PC-9 (cell line): ENCODE data around the gene ELMO1. TPM values are rescaled to one million over a fixed set of nuclear protein-coding genes. Genes with fewer than 3 reads are reported as not detected.

Source experiments
- BruUV-seq: library from RNA; stranded (reverse); fragments of 400-500 nt; replicated peaks from 2 replicates; lab custom pipeline; 2021; lab: Mats Ljungman, UMichigan
- CTCF ChIA-PET: fragments of 300-600 bp; sonication (Branson Sonifier 250); formaldehyde crosslinking; loops from one replicate; lab custom pipeline; 2022; ENCODE audit warnings: antibody characterized with exemption; lab: Charles Lee
- POLR2A ChIA-PET: fragments of 300-600 bp; sonication (Branson Sonifier 250); formaldehyde crosslinking; loops from one replicate; lab custom pipeline; 2022; ENCODE audit warnings: antibody characterized with exemption; ENCODE audit not compliant: unreplicated experiment; lab: Charles Lee
- DNase-seq, 2 experiments: peaks; one replicate each; pipeline versions ENCODE4 v3.0.0 to v3.0.0-alpha.2; 2015 to 2022; ENCODE audit warnings: mixed read lengths in 1 of 2
- H2AFZ ChIP-seq: fragments of 200-600 bp; sonication (generic); 2 replicates; pipeline ENCODE4 v1.8.1; 2017; ENCODE audit warnings: antibody characterized with exemption
- H3F3A ChIP-seq: fragments of 200-600 bp; sonication (generic); 2 replicates; pipeline ENCODE4 v1.8.1; 2017; ENCODE audit warnings: antibody characterized with exemption, mild to moderate bottlenecking, low read depth; ENCODE audit not compliant: insufficient read depth
- H3K27ac ChIP-seq: fragments of 200-600 bp; sonication (generic); 2 replicates; pipeline ENCODE4 v1.6.1; 2016; ENCODE audit warnings: mixed run types
- H3K27me3 ChIP-seq: fragments of 200-600 bp; sonication (generic); 2 replicates; pipeline ENCODE4 v1.6.1; 2016; ENCODE audit warnings: low read depth, mixed run types; ENCODE audit not compliant: insufficient read depth
- H3K36me3 ChIP-seq: fragments of 200-600 bp; sonication (generic); 2 replicates; pipeline ENCODE4 v1.6.1; 2016; ENCODE audit warnings: low read depth, mixed run types
- H3K4me1 ChIP-seq: fragments of 200-600 bp; sonication (generic); replicated peaks from 2 replicates; pipeline ENCODE4 v1.6.1; 2016; ENCODE audit warnings: mixed run types; ENCODE audit not compliant: insufficient read depth
- H3K4me2 ChIP-seq: fragments of 200-600 bp; sonication (generic); 2 replicates; pipeline ENCODE4 v1.6.1; 2017; ENCODE audit warnings: mixed run types
- H3K4me3 ChIP-seq: fragments of 200-600 bp; sonication (generic); 2 replicates; pipeline ENCODE4 v1.6.1; 2016; ENCODE audit warnings: mixed run types
- H3K79me2 ChIP-seq: fragments of 200-600 bp; sonication (generic); 2 replicates; pipeline ENCODE4 v1.6.1; 2017; ENCODE audit warnings: low read depth, mixed run types
- H3K9me2 ChIP-seq: fragments of 200-600 bp; sonication (generic); 2 replicates; pipeline ENCODE4 v1.8.1; 2017; ENCODE audit warnings: mild to moderate bottlenecking; ENCODE audit not compliant: insufficient read depth
- H3K9me3 ChIP-seq: fragments of 200-600 bp; sonication (generic); 2 replicates; pipeline ENCODE4 v1.8.1; 2016; ENCODE audit warnings: low read depth; ENCODE audit not compliant: insufficient read depth
- H4K20me1 ChIP-seq: fragments of 200-600 bp; sonication (generic); 2 replicates; pipeline ENCODE4 v1.8.1; 2017; ENCODE audit not compliant: insufficient read depth
- CTCF ChIP-seq: fragments of 200-600 bp; sonication (generic); conservative IDR thresholded peaks from 2 replicates; pipeline ENCODE4 v1.6.1; 2017; ENCODE audit warnings: mixed run types, antibody characterized with exemption, mild to moderate bottlenecking, moderate library complexity
- EZH2 ChIP-seq: fragments of 200-600 bp; sonication (generic); IDR thresholded peaks from 2 replicates; pipeline ENCODE4 v1.8.0; 2017; ENCODE audit warnings: antibody characterized with exemption, low read depth
- intact Hi-C: fragments of 100-400 bp; cut with micrococcal nuclease; formaldehyde crosslinking; loops from one replicate; pipeline ENCODE4 v1.10.0; 2022; ENCODE audit not compliant: unreplicated experiment
- total RNA-seq: library from RNA; stranded (reverse); gene quantifications from 2 replicates; pipeline ENCODE4 v1.2.3, GENCODE V29; 2021

ELMO1 gene
- total RNA-seq, 1 experiment from 2014 or later: 4.8 TPM

- no TSS peak for BruUV-seq
- intact Hi-C loops: no loop called here
- Histone ChIP-seq H3K79me2 (no peaks in the 10 kb centered on the region), H3K4me3 (no peak overlapping the region), H3K9me3 (no peaks in the 10 kb centered on the region), H3K4me2 (no peak overlapping the region), H3K4me1 (no peaks in the 10 kb centered on the region), H3K36me3 (no peaks in the 10 kb centered on the region), H3F3A (no peaks in the 10 kb centered on the region), H3K9me2 (no peaks in the 10 kb centered on the region), H4K20me1 (no peaks in the 10 kb centered on the region), H2AFZ (no peak overlapping the region), H3K27me3 (peaks cover under 1% of the 10 kb centered on the region; the same call in 1 of the 2 replicates), H3K27ac (no peak overlapping the region)
- ChIA-PET CTCF (no interaction called here), POLR2A (no interaction called here)
- no peak for TF ChIP-seq CTCF
- no peak for TF ChIP-seq EZH2
- no peak for DNase-seq
These were observed 232.4 kb downstream of the ELMO1 start for GRCh38 chr7:37216156-37216852.

DNA sequence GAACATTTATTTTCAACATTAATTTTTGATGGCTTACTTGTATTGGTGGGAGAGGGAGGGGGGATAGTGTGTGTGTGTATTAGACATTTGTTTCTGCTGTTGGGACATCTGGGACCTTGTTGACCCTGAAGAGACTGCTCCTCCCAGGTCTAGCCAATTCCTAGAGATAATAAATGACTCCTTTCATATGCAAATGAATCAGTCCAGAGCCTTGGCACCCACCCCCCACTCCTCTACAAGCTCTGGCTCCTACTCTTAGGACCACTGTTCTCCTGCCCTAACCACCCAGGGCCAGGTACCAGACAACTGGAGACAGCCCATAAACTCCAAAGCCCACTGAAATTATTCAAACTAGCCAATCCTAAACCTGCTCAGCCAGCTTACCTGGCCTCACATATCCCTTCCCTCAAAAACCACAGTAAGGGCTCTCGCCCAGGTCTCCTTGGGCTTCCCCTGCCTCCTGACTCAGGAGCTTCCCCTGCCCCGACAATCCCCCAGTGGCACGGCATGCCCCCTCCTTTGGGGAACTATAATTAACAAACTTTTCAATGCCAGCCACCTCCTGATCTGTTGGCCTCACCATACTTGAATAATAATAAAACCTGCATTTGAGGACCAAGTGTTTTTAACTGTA is 233.3 kb downstream of the ELMO1 start:
- DNase-seq: no peak
- Histone ChIP-seq H3K36me3 (no peaks in the 10 kb centered on the region), H3K27me3 (peaks cover 6% of the 10 kb centered on the region; the same call in 1 of the 2 replicates), H3K27ac (no peak overlapping the region), H4K20me1 (no peaks in the 10 kb centered on the region), H3K9me2 (no peaks in the 10 kb centered on the region), H3F3A (no peaks in the 10 kb centered on the region), H3K79me2 (no peaks in the 10 kb centered on the region), H3K4me1 (no peaks in the 10 kb centered on the region), H3K9me3 (no peaks in the 10 kb centered on the region), H2AFZ (no peak overlapping the region), H3K4me3 (no peak overlapping the region), H3K4me2 (no peak overlapping the region)
- CTCF ChIA-PET: no interaction called here
- TF ChIP-seq CTCF (no peak), EZH2 (no peak)
- intact Hi-C loops: no loop called here
- no TSS peak for BruUV-seq
- POLR2A ChIA-PET: no interaction called here

DNA sequence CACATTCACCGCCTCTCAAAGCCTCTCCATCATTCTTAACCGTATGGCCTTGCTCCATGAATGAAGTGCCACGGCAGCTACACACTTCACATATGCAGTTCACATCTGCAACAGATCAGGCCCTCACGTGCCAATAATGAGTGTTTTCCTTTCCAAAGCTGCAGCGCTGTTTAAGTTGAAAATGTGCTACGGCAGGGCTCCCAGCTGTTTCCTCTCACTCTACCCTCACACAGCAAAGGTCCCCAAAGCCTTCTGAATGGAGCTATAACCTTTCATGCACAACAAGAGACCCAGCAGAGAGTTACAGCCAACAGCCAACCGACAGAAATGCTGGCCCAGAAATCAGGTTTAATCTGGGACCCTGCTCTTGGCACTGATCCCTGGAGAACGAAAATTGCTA is 236.1 kb downstream of the ELMO1 start:
- no peaks in the 10 kb centered on the region for H3F3A ChIP-seq
- intact Hi-C loops: no loop called here
- H3K27ac ChIP-seq: no peak overlapping the region
- H3K9me3 ChIP-seq: no peaks in the 10 kb centered on the region
- TF ChIP-seq CTCF: no peak
- ChIA-PET CTCF (no interaction called here), POLR2A (no interaction called here)
- no peak overlapping the region for H3K4me2 ChIP-seq
- no peak overlapping the region for H2AFZ ChIP-seq
- no peaks in the 10 kb centered on the region for H3K36me3 ChIP-seq
- no TSS peak for BruUV-seq
- no peaks in the 10 kb centered on the region for H3K9me2 ChIP-seq
- DNase-seq: no peak
- H3K27me3 ChIP-seq: peaks cover 6% of the 10 kb centered on the region; the same call in 1 of the 2 replicates
- no peak overlapping the region for H3K4me3 ChIP-seq
- H4K20me1 ChIP-seq: no peaks in the 10 kb centered on the region
- H3K4me1 ChIP-seq: no peaks in the 10 kb centered on the region
- H3K79me2 ChIP-seq: no peaks in the 10 kb centered on the region
